Heart left ventricle (tissue), 16 donors: ENCODE results near the gene ALOX5AP. TPM values are rescaled to one million over a fixed set of nuclear protein-coding genes. Genes with fewer than 3 reads are reported as not detected.

ENCODE experiments used
- ATAC-seq, 4 donors: fragments of 200-7000 bp; cut with Tn5 transposase; one replicate each; pipeline ENCODE4 v1.9.1; 2020 to 2022; ENCODE audit warnings: moderate library complexity in 4 of 4, mild to moderate bottlenecking in 3 of 4, moderate number of reproducible peaks in 1 of 4
- DNase-seq, 5 donors: peaks; one replicate each; pipeline ENCODE4 v3.0.0-alpha.2; 2020
- H3K27ac ChIP-seq, 12 donors: fragments of 200-600 bp; sonication (generic) in 4 of 12; one replicate each; pipeline versions ENCODE4 v1.5.0 to v1.8.0; 2016 to 2022; ENCODE audit warnings: mild to moderate bottlenecking in 2 of 12
- H3K27me3 ChIP-seq, 9 donors: fragments of 200-600 bp; sonication (generic) in 2 of 9; one replicate each; pipeline versions ENCODE4 v1.5.1 to v1.8.0; 2016 to 2022; ENCODE audit warnings: mild to moderate bottlenecking in 3 of 9
- H3K36me3 ChIP-seq, 9 donors: fragments of 200-600 bp; sonication (generic) in 2 of 9; one replicate each; pipeline versions ENCODE4 v1.5.0 to v1.8.0; 2018 to 2022; ENCODE audit warnings: mild to moderate bottlenecking in 2 of 9
- H3K4me1 ChIP-seq, 12 donors: fragments of 200-600 bp; sonication (generic) in 4 of 12; one replicate each; pipeline versions ENCODE4 v1.5.0 to v1.8.0; 2016 to 2022; ENCODE audit warnings: mild to moderate bottlenecking in 3 of 12
- H3K4me3 ChIP-seq, 12 donors: fragments of 200-600 bp; sonication (generic) in 4 of 12; one replicate each; pipeline versions ENCODE4 v1.5.0 to v1.8.0; 2017 to 2022; ENCODE audit warnings: mild to moderate bottlenecking in 9 of 12, moderate library complexity in 4 of 12
- H3K9me3 ChIP-seq, 12 donors: fragments of 200-600 bp; sonication (generic) in 4 of 12; one replicate each; pipeline versions ENCODE4 v1.5.0 to v1.8.0; 2016 to 2022; ENCODE audit warnings: mild to moderate bottlenecking in 1 of 12
- POLR2A ChIP-seq, 2 donors: fragments of 450-650 bp; IDR thresholded peaks; one replicate each; pipeline ENCODE4 v1.6.1; 2017; ENCODE audit warnings: antibody characterized with exemption in 2 of 2, mild to moderate bottlenecking in 2 of 2, moderate library complexity in 2 of 2
- WGBS, 4 donors: extraction: QIAGEN DNeasy Blood & Tissue Kit in 2 of 4; methylation state at CpG; one replicate each; pipeline versions ENCODE4 v1.1.5 to v1.1.7; 2013 to 2018; 5-methylcytosine and 5-hydroxymethylcytosine counted together
- intact Hi-C, 10 donors: fragments of 100-400 bp; cut with DNase I; formaldehyde crosslinking; loops; one replicate each; pipeline versions ENCODE4 v1.11.1 to v1.14.2; 2022
- polyA plus RNA-seq, 2 donors: library from polyadenylated mRNA; stranded (reverse); fragments of 200-250 nt; gene quantifications; one replicate each; pipeline ENCODE4 v1.2.3, GENCODE V29; 2013
- total RNA-seq, 9 donors: library from RNA; depleted of rRNA in 2 of 9; stranded (reverse); fragments of >200 nt in 2 of 9; fragmentation: NEBNext Ultra II Directional in 3 of 9; extraction: Animal tissue kit (Norgen Biotek cat#: 25700) in 3 of 9; gene quantifications; one replicate each; pipeline versions ENCODE4 v1.1.0 to v1.2.4, GENCODE V29; 2016 to 2023
- TF ChIP-seq, protein P1 (sequence below), 12 donors: fragments of 200-600 bp; sonication (generic) in 4 of 12; IDR thresholded peaks; one replicate each; pipeline versions ENCODE4 v1.5.0 to v1.8.0; 2018 to 2022; ENCODE audit warnings: antibody characterized with exemption in 12 of 12, mild to moderate bottlenecking in 5 of 12
- donor health status: ischemic (EF 13 %, LVEDD 7.1; RV severe dilation, severe dysfunction).
- donor health status: healthy with polysubstance abuse.
- donor health status: DM: no; HTN: yes; CAD: no.
- donor health status: DM: no; HTN: no; CAD: no.
- donor health status: ischemic (EF 25% LVEDD 6.9; RV normal size, moderate dysfunction).
- donor health status: ischemic (EF 25% LVEDD 5.7; RV mildly dilated, moderate dysfunction).
- donor health status: healthy.
- donor health status: DM: yes; HTN: yes; CAD: no.
- donor health status: ischemic (EF 35%, LVEDD 5.7; RV mildly dilated, moderate dysfunction).
- donor health status: nonischemic (EF 11% LVEDD 7.7; RV severe dilation, severe dysfunction).
- donor health status: DM: yes; HTN: yes; CAD: no.
- donor health status: PGD.
- donor health status: ischemic (EF 29% LVEDD 5.4; RV normal size, mild dysfunction).
- donor health status: nonischemic (EF 23%, LVEDD 6.1; RV moderate dilation, normal function).

The ALOX5AP gene
- total and polyA plus RNA-seq, 11 donors, result 0.88 to 24.3 (median 8.8) TPM

DNA sequence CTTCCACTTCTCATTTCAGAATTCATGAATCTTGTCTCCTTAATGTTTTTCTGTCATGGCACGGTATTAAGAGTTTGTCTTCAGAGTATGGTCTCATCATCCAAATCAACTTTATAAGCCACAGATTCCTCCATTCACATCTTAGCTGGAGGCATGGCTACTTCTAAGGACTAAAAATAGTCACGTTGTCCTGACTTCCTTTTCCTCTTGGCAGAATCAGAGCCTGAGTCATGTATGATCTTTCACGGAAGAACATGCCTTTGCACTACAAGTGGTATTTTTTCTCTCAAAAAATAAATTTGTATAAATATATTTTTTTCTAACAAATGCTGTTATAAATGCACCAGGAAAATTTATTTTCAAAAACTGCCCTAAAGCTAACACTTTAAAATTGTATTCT lies 71.4 kb downstream of the ALOX5AP start:
- 15 to 25% (median 17%) methylated on average over 3 of the region's 3 CpGs for WGBS, 4 donors
- H3K4me3 ChIP-seq, result no peak overlapping the region
- no peaks in the 10 kb centered on the region for H3K36me3 ChIP-seq
- TF ChIP-seq, protein P1, sequence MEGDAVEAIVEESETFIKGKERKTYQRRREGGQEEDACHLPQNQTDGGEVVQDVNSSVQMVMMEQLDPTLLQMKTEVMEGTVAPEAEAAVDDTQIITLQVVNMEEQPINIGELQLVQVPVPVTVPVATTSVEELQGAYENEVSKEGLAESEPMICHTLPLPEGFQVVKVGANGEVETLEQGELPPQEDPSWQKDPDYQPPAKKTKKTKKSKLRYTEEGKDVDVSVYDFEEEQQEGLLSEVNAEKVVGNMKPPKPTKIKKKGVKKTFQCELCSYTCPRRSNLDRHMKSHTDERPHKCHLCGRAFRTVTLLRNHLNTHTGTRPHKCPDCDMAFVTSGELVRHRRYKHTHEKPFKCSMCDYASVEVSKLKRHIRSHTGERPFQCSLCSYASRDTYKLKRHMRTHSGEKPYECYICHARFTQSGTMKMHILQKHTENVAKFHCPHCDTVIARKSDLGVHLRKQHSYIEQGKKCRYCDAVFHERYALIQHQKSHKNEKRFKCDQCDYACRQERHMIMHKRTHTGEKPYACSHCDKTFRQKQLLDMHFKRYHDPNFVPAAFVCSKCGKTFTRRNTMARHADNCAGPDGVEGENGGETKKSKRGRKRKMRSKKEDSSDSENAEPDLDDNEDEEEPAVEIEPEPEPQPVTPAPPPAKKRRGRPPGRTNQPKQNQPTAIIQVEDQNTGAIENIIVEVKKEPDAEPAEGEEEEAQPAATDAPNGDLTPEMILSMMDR (IDR thresholded peaks at IDR 0.05), result no peak
- no peak for TF ChIP-seq POLR2A (IDR thresholded peaks at IDR 0.05)
- ATAC-seq, result peak in 2 of 4 donors; percentile 36 to 42
- intact Hi-C loops, result loop anchor here (5.0 to 10.0 kb wide), 10 partner anchors 58 to 674 kb away; partner anchors contain the start of genes USPL1 (in 3 of the 10) and HMGB1 (in 2 of the 10)
- H3K27ac ChIP-seq, result peak overlapping the region in 3 of 12 donors; percentile 3 to 30 (median 11)
- peaks cover 0 to 35% (median 19%) of the 10 kb centered on the region in 12 donors for H3K4me1 ChIP-seq
- DNase-seq, result no peak
- H3K9me3 ChIP-seq, result no peaks in the 10 kb centered on the region
- H3K27me3 ChIP-seq, result no peaks in the 10 kb centered on the region

DNA sequence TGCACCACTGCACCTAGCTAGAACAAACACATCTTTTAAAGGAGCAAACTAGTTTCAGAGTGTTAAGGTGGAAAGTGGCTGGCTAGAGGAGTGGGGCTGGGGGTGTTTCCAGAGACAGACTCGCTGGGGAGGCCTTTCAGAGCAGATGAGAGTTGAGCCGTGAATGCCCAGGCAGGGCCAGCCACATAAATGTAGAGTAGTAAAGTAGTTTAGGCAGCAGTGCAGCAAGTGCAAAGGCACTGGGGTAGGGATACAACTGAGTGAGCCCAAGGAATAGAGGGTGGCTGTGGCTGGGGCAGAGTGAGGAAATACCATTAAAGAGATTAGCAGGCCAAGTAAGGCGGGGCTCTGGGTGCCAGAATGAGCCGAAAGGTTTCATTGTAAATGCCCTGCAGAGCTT lies 72.0 kb downstream of the ALOX5AP start:
- intact Hi-C loops, result loop anchor here (5.0 to 10.0 kb wide), 10 partner anchors 57 to 675 kb away; partner anchors contain the start of genes USPL1 (in 3 of the 10) and HMGB1 (in 2 of the 10)
- Histone ChIP-seq H3K9me3 (no peaks in the 10 kb centered on the region), H3K27me3 (no peaks in the 10 kb centered on the region), H3K36me3 (no peaks in the 10 kb centered on the region), H3K4me1 (peaks cover 0 to 35% (median 19%) of the 10 kb centered on the region in 12 donors), H3K27ac (no peak overlapping the region), H3K4me3 (no peak overlapping the region)
- no peak for TF ChIP-seq POLR2A (IDR thresholded peaks at IDR 0.05)
- TF ChIP-seq, protein P1 (IDR thresholded peaks at IDR 0.05), result no peak
- ATAC-seq (no peak), DNase-seq (no peak)
- WGBS, 4 donors, result 90 to 95% (median 92%) methylated on average over 4 of the region's 4 CpGs

DNA sequence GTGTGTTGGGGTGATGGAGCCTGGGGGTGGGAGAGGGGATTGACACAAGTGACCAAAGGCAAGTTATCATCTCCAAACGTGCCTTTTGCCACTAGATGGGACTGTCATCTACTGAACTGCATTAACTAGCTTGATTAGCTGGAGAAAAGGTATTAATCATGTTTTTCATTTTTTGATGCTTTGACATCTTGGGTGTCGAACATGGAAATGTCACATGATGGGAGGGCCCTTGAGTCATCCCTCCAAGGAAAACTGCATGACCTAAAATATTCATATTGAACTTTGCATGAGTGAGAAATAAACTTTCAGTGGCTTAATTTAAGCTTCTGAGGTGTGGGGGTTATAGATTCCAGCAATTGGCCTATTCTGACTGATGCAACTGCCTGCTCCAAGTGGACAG lies 73.3 kb downstream of the ALOX5AP start:
- Histone ChIP-seq H3K9me3 (no peaks in the 10 kb centered on the region), H3K36me3 (no peaks in the 10 kb centered on the region), H3K27ac (no peak overlapping the region), H3K27me3 (no peaks in the 10 kb centered on the region), H3K4me1 (peaks cover 0 to 24% (median 11%) of the 10 kb centered on the region in 12 donors), H3K4me3 (no peak overlapping the region)
- WGBS, 4 donors, result 63 to 84% (median 71%) methylated on average over 2 of the region's 2 CpGs
- TF ChIP-seq, protein P1 (IDR thresholded peaks at IDR 0.05), result no peak
- no peak for TF ChIP-seq POLR2A (IDR thresholded peaks at IDR 0.05)
- no peak for DNase-seq
- ATAC-seq, result no peak
- intact Hi-C loops, result loop anchor here (5.0 to 10.0 kb wide), 10 partner anchors 56 to 676 kb away; partner anchors contain the start of genes USPL1 (in 3 of the 10) and HMGB1 (in 2 of the 10)

DNA sequence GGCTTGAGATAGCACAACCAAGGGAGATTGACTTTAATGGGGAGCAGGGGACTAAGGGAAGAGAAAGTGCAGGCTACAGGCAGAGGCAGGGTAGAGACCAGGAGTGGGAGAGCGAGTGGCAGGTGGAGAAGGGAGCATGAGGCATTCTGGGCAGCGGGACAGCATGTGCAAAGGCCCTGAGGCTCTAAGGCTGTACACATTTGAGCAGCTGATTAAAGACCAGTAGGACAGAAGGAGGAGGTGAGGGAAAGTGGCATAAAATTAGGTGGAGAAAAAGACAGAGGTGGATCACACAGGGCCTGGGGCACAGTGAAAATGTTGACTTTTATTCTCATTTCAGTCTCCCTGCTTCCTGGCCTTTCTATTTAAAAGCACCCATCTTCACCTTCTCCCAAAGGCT lies 74.4 kb downstream of the ALOX5AP start:
- no peak for TF ChIP-seq POLR2A (IDR thresholded peaks at IDR 0.05)
- TF ChIP-seq, protein P1 (IDR thresholded peaks at IDR 0.05), result no peak
- Histone ChIP-seq H3K27ac (no peak overlapping the region), H3K4me3 (no peak overlapping the region), H3K36me3 (no peaks in the 10 kb centered on the region), H3K27me3 (no peaks in the 10 kb centered on the region), H3K4me1 (peaks cover 0 to 23% (median 11%) of the 10 kb centered on the region in 12 donors), H3K9me3 (no peaks in the 10 kb centered on the region)
- 94 to 98% (median 97%) methylated on average over 2 of the region's 2 CpGs for WGBS, 4 donors
- intact Hi-C loops, result loop anchor here (5.0 to 10.0 kb wide), 10 partner anchors 55 to 677 kb away; partner anchors contain the start of genes USPL1 (in 3 of the 10) and HMGB1 (in 2 of the 10)
- ATAC-seq (no peak), DNase-seq (no peak)
